ENCODE measurements around the gene ARID1B.

- TF ChIP-seq TAF1 (IDR thresholded peaks at IDR 0.05; ENCODE audit: borderline replicate concordance, insufficient read depth, low read length) (no peak), POLR2AphosphoS5 (IDR thresholded peaks at IDR 0.05; ENCODE audit: low read depth, low read length) (no peak)
- TF ChIP-seq, protein P1, sequence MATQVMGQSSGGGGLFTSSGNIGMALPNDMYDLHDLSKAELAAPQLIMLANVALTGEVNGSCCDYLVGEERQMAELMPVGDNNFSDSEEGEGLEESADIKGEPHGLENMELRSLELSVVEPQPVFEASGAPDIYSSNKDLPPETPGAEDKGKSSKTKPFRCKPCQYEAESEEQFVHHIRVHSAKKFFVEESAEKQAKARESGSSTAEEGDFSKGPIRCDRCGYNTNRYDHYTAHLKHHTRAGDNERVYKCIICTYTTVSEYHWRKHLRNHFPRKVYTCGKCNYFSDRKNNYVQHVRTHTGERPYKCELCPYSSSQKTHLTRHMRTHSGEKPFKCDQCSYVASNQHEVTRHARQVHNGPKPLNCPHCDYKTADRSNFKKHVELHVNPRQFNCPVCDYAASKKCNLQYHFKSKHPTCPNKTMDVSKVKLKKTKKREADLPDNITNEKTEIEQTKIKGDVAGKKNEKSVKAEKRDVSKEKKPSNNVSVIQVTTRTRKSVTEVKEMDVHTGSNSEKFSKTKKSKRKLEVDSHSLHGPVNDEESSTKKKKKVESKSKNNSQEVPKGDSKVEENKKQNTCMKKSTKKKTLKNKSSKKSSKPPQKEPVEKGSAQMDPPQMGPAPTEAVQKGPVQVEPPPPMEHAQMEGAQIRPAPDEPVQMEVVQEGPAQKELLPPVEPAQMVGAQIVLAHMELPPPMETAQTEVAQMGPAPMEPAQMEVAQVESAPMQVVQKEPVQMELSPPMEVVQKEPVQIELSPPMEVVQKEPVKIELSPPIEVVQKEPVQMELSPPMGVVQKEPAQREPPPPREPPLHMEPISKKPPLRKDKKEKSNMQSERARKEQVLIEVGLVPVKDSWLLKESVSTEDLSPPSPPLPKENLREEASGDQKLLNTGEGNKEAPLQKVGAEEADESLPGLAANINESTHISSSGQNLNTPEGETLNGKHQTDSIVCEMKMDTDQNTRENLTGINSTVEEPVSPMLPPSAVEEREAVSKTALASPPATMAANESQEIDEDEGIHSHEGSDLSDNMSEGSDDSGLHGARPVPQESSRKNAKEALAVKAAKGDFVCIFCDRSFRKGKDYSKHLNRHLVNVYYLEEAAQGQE (IDR thresholded peaks at IDR 0.05; ENCODE audit: insufficient read depth in 1 of 2, low read depth in 2 of 2, low read length in 2 of 2) = no peak
Observed at GRCh38 chr6:156910011-156910334, 132.8 kb downstream of the ARID1B start.
